H4 (cell line): ENCODE results near the gene ULK1. TPM values are rescaled to one million over a fixed set of nuclear protein-coding genes. Genes with fewer than 3 reads are reported as not detected.
A peak's percentile ranks its signal among the peaks of the same experiment; 100 is the strongest.

ENCODE experiments used
- DNase-seq: peaks from one replicate; pipeline ENCODE4 v3.0.0-alpha.2; 2015; ENCODE audit warnings: low spot score
- total RNA-seq: library from RNA; depleted of rRNA; stranded (reverse); fragments of >200 nt; shearing (Covaris generic); gene quantifications from 2 replicates; pipeline ENCODE4 v1.2.3, GENCODE V29; 2014; rRNA removed

The ULK1 gene
- total RNA-seq = 1.9 and 2.5 TPM in 2 replicates

GRCh38 chr12:131894313-131894860, at the start of gene ULK1:
Gene ULK1 (plus strand): TSS chr12:131894622. CDS start chr12:131895002, 380 bp downstream.
- DNase-seq = peak; percentile 65

- DNase-seq = no peak
Measured at GRCh38 chr12:131844656-131845055, 49.8 kb upstream of the ULK1 start.

GRCh38 chr12:131845121-131845520, 49.3 kb upstream of the ULK1 start:
- DNase-seq = no peak

GRCh38 chr12:131847456-131847855, 47.0 kb upstream of the ULK1 start:
- no peak for DNase-seq

GRCh38 chr12:131848753-131849152, 45.7 kb upstream of the ULK1 start:
- no peak for DNase-seq

GRCh38 chr12:131849700-131850553, 44.5 kb upstream of the ULK1 start:
- DNase-seq = no peak

GRCh38 chr12:131850856-131851559, 43.4 kb upstream of the ULK1 start:
- peak; percentile 58 for DNase-seq

- no peak for DNase-seq
Measured at GRCh38 chr12:131851741-131852550, 42.5 kb upstream of the ULK1 start.

- no peak for DNase-seq
Measured at GRCh38 chr12:131852551-131853299, 41.7 kb upstream of the ULK1 start.

GRCh38 chr12:131853832-131854797, 40.3 kb upstream of the ULK1 start:
- no peak for DNase-seq

- no peak for DNase-seq
Measured at GRCh38 chr12:131854861-131855476, 39.5 kb upstream of the ULK1 start.

GRCh38 chr12:131855521-131856142, 38.8 kb upstream of the ULK1 start:
- DNase-seq = no peak

GRCh38 chr12:131856366-131857097, 37.9 kb upstream of the ULK1 start:
- DNase-seq = no peak

- DNase-seq = no peak
Measured at GRCh38 chr12:131857908-131858850, 36.2 kb upstream of the ULK1 start.

- DNase-seq = peak; percentile 90
Measured at GRCh38 chr12:131860472-131861260, 33.8 kb upstream of the ULK1 start.
